GM18502 (cell line): Measurements from ENCODE around the gene DLG5.

ENCODE experiments used
- ATAC-seq: cut with Tn5 transposase; IDR thresholded peaks from one replicate; pipeline ENCODE4 v1.9.1; 2021; ENCODE audit warnings: mild to moderate bottlenecking; ENCODE audit not compliant: unreplicated experiment, poor library complexity

DLG5 gene

GRCh38 chr10:77955136-77955535, 28.6 kb upstream of the DLG5 start:
- ATAC-seq: no peak

DNA sequence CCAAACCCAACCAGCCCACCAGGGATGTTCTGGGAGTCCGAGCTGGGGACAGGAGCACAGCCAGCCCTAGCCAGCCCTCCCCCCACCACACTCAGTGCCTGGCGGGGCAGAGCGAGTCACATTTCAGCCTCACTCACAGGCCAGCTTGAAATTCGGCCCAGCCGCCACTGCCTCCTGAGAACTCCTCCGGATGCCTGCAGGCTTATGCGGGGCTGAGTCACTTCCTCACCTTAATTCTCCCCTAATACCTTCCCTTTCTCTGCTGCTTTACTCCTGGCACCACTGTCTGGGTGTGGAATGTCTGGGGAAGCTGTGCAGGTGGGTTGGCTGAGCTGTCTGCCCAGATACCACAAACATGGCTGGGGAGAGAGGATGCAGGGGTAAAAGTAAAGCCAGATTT, 22.6 kb upstream of the DLG5 start:
- ATAC-seq: no peak

DNA sequence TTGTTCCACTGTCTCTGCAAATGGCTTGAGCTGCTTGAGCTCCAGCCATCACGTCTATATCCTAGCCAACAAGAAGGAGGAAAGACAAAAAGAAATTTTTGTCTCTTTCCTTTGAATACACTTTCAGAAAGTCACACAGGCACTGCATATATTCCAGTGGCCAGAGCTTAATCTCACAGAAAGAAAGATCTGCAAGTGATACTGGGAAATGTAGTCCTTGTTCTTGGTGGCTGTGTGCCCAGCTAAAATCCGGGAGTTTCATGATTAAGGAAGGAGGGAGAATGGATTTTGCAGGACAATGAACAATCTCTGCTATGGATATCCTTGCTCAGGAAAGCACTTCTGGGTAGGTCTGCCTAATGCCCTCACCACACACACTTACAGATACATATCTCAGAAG, 19.5 kb upstream of the DLG5 start:
- ATAC-seq: no peak

DNA sequence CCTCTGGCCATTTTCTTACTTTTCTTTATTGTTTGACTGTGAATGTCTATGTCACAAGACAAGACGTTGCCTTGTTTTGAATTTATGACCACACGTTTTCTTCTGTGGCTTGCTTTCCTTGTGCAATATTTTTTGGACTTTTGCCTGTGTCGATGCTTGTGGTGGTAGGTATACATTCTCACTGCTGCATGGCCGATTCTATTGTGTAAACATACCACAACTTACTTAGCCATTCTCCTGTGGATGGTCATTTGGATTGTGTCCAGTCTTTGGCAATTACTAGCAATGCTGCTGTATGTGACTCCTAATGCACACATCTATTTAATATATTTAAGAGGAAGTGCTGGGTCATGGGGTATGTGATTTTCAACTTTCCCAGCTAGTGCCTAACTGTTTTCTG, 18.0 kb upstream of the DLG5 start:
- ATAC-seq: no peak

DNA sequence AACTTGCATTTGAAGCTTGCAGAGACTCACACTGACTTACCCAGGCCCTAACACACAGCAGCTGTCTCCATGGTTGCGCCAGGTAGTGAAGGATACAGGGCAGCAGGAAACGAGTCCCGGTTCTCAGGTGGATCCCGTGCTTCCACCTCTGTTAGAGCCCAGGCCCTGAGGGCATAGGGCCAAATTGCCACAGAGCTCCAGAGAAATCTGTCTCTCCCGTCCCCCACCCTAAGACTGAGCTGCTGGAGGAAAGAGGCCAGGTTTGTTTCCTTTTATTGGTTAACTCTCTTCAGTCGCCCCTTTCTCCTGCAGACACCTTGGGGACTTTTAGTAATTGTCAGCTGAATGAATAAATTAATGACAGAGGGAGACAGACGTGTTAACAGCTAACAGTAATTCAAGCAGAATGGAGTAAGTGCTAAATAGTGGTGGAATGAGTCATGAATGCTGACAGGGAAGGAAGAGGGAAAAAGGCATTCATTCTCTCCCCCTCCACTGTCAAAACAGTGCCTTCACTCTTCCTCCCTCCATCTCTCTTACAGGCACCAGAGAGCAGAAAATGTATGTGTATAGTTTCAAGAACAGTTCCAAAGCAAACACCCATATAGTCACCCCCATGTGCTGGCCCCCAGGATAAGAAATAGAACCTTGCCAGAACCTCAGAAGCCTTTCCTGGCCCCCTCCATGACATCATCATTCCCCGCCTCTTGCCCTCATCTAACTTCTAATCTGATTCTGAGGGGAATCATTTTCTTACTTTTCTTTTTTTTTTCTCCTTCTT, 16.8 kb upstream of the DLG5 start:
- ATAC-seq: no peak

GRCh38 chr10:77941790-77942189, 15.2 kb upstream of the DLG5 start:
- no peak for ATAC-seq

- no peak for ATAC-seq
Measured at GRCh38 chr10:77940627-77941026, 14.1 kb upstream of the DLG5 start.

DNA sequence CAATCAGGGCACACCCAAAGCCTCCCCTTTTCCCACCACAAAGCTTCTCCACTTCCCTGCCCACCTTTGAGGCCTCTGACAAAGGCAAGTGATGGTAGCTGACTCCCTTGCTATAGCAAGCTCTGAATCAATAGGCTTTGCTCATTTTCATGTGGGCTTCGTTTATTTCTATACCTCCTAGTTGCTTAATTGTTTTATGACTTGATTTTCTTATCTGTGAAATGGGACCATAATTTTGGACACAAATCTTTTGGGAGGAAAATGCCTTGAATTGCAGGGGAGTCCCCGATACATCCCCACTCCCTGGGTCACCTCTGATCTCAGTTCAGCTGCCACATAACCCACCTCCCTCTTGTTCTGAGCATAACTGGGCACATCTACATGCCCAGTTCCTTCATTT, 13.7 kb upstream of the DLG5 start:
- no peak for ATAC-seq

DNA sequence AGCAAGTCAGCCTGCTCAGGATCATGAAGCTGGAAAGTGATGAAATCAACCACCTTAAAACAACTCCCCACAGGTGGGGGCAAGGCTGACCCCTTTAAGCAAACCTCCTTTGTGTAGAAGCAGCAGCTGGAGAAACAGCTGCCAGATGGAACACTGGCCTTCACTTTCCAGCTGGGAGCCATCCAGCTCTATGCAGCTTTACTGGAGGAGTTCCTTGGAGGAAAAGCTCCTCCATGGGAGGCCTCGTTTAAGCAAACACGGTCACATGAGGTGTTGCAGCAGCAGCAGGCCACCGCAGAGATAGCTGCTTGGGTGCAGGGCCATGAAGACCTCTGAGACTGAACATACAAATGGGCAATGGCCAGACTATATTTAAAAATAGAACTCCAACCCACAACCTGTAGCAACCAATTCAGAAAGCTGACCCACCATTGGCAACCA, 13.0 kb upstream of the DLG5 start:
- no peak for ATAC-seq

GRCh38 chr10:77936697-77937567, 10.4 kb upstream of the DLG5 start:
- ATAC-seq: no peak

DNA sequence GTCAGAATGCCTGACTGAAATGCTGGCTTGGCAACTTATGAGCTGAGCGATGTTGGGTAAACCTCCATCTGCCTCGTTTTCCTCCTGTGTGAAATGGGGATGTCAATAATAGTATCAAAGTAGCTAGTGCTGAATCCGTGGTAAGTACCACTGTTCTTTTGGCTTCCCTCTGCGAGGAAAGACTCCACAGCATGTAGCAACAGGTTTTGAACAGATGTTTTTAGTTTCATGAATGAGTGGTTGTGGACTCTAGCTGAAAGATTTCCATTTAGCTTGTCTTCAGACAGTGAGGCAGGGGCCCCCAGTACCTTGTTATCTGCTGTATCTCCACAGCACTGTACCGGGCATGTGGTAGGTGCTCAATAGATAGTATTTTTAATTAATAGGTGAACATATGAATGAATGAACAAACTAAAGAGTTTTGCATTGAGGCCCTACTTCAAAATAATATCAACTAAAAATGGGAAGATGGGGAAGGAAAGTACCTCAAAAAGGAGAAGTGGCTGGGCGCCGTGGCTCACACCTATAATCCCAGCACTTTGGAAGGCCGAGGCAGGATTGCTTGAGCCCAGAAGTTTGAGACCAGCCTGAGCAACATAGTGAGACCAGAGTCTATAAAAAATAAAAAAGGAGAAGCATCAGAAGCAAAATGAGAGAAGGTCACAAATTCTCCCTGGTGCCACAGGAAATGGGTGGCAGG, 5.6 kb upstream of the DLG5 start:
- ATAC-seq: no peak

DNA sequence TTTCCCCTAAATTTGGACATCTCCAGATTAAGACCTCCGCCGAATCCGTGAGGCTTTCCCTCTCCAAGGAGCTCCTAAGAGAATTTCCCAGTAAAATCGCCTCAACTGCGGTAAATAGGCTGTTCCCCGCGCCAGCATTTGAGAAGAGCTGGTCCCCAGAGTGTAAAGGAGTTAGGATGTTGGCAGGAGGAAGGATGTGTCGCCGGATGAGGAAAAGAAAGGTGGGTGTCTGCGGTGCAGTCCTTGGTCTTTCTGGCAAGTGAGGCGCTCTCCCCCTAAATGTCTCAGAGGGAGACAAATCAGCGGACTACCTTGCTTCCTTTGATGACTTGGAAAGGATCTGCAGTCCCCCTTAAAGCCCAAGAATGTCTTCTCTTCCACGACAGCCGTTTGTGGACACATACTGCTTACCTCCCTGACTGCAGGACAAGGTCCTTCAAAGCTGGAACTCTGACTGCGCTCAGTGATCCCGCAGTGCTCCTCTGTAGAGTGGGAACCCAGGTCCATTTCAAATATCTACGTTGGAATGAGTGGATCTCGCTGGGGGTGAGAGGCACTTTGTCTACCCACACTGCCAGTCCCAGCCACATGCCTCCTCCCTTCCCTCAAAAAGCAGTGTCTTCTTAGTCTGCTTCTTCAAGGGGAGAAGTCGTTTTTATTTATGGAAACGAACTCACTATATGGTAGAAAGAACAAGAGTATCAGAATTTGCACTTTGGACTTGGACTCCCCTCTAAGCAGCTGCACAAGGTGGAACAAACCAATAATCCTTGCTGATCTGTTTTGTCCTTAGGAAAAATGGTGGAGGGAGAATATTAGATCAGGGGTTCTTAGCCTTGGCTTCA, 1.1 kb upstream of the DLG5 start:
- ATAC-seq: no peak

DNA sequence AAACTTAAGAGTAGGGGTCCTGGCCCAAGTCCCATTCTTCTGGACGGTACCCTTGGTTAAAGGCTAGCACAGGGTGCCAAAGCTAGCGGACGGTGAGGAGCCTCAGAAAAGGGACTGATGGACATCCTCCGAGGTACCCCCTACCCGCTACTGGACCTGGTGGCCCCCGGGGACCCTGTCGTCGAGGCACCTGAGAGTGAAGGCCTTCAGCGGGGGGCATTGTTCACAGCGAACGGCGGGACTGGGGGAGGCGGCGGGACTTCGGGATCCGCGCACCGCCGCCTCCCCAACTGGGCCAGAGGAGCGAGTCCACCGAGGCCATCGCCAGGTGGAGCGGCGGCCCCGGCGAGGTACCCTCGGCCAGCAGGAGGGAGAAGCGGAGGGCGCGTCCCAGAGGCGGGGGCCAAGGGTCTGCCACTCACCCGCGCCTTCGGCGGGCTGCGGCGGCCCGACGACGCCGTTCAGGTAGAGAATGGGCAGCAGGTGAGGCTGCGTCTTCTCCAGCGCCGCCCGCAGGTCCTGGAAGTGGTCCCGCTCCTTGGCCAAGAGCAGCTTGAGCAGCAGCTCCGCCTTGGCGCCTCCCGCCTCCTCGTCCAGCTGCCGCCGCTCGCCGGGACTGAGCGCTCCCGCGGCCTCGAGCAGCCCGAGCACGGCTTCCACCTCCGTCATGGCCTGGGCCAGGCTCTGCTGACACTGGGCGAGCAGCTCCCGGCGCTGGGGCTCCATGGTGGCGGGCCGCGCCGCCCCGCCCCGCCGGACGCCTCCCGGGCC, 575 bp downstream of the DLG5 start:
- peak; percentile 62 for ATAC-seq

DNA sequence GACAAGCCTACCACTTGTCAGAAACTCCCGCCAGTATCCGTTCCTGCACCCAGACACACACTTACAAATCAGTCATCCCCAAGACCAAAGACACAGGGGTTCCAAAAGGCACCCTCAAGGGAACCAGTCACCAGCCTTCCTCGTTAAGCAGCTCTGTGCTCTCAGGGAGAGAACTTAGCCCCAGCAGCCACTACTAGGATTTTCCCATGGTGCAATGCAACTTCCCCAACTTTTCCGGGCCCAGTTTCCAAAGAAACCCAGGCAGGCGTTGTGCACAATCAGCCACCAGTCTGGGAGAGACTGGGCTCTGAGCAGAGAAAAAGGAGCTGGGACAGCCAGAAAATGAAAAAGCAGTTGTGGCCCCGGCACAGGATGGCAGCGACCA, 1.2 kb downstream of the DLG5 start:
- ATAC-seq: no peak

GRCh38 chr10:77922566-77923179, 3.9 kb downstream of the DLG5 start:
- ATAC-seq: no peak

GRCh38 chr10:77922055-77922454, 4.5 kb downstream of the DLG5 start:
- no peak for ATAC-seq

DNA sequence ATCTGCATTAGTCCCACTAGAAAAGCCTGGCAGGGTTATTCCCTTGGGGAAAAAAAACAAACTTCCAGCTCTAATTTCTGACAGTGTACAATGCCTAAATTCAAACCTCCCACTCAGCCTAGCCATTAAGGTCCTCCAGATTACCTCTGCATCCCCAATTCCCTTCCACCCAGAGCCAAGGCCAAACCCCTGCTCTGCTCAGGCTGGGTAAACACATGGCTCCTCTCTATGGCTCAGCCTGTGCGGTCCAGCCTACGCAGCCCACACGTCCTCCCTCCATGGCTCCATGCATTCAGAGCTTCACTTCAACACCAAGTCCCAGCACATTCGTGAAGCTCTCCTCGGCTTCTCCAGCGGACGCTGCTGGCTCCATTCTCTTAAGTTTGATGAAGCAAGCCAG, 5.2 kb downstream of the DLG5 start:
- no peak for ATAC-seq

DNA sequence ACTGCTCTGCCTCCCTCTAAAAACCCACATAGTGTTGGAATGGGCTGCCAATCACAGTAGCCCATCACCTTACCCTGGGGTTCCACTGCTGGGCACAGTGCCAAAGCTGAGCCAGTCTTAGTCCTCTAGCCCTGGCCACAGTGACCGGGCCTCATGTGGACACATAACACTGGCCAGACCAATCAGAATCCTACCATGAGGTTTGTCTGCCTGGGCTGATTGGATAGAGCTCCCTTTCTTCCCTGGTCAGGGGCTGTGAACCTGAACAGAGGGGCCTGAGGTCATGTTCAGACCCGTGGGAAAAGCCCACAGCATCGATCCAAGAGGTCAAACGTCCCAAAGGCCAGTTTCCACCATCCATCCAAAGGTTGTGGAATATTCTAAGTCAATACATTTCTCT, 6.1 kb downstream of the DLG5 start:
- no peak for ATAC-seq

DNA sequence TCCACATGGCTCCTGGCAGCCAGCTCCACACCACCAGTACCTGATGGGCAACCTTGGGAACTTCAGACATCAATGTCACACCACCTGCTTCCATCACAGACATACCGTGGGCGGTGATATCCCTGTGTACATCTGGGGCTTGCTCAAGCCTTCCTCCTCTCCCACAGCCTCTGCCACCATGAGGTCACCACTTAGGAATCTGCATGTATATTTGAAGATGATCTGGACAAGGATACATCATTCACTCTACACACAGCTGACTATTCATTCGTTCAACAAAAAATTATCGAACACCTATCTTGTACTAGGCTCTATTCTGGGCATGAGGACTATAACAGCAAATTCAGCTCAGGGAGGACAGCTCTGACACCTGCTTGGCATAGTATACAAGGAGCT, 6.8 kb downstream of the DLG5 start:
- no peak for ATAC-seq
